Breast epithelium (tissue), 4 donors: ENCODE measurements around the gene PARM1. TPM values are rescaled to one million over a fixed set of nuclear protein-coding genes. Genes with fewer than 3 reads are reported as not detected.

Source experiments
- DNase-seq, 2 donors: peaks; one replicate each; pipeline ENCODE4 v3.0.0-alpha.2; 2019; ENCODE audit warnings: low spot score in 2 of 2
- H3K27ac ChIP-seq, 2 donors: fragments of 200-600 bp; sonication (generic) in 1 of 2; one replicate each; pipeline ENCODE4 v1.5.1; 2016 to 2019; ENCODE audit warnings: mild to moderate bottlenecking in 1 of 2
- H3K27me3 ChIP-seq, 2 donors: fragments of 200-600 bp; sonication (generic) in 1 of 2; one replicate each; pipeline versions ENCODE4 v1.5.1 to v1.6.0; 2017 to 2019; ENCODE audit warnings: control low read depth in 1 of 2, mild to moderate bottlenecking in 1 of 2
- H3K36me3 ChIP-seq: fragments of 200-600 bp; one replicate; pipeline ENCODE4 v1.5.1; 2019
- H3K4me1 ChIP-seq, 2 donors: fragments of 200-600 bp; sonication (generic); one replicate each; pipeline ENCODE4 v1.5.1; 2016 to 2019; ENCODE audit warnings: control low read depth in 1 of 2
- H3K4me3 ChIP-seq, 3 donors: fragments of 200-600 bp; sonication (generic); 1 replicate in 2 of 3; 2 replicates in 1 of 3; pipeline ENCODE4 v1.5.1; 2016 to 2019; ENCODE audit warnings: mild to moderate bottlenecking in 3 of 3, moderate library complexity in 2 of 3
- H3K9me3 ChIP-seq, 2 donors: fragments of 200-600 bp; sonication (generic) in 1 of 2; one replicate each; pipeline ENCODE4 v1.5.1; 2016 to 2019; ENCODE audit warnings: control low read depth in 1 of 2
- CTCF ChIP-seq, 3 donors: fragments of 450-650 bp; IDR thresholded peaks; one replicate each; pipeline ENCODE4 v1.5.1; 2016 to 2017; ENCODE audit warnings: antibody characterized with exemption in 3 of 3, mild to moderate bottlenecking in 3 of 3, moderate library complexity in 3 of 3
- POLR2A ChIP-seq: fragments of 450-650 bp; IDR thresholded peaks from one replicate; pipeline ENCODE4 v1.6.1; 2016; ENCODE audit warnings: antibody characterized with exemption, mild to moderate bottlenecking, moderate library complexity
- POLR2AphosphoS5 ChIP-seq, 3 donors: sonication (generic); formaldehyde crosslinking; IDR thresholded peaks; one replicate each; pipeline ENCODE4 v1.6.1; 2017; ENCODE audit warnings: antibody characterized with exemption in 3 of 3
- intact Hi-C: fragments of 100-400 bp; cut with DNase I; formaldehyde crosslinking; loops from one replicate; pipeline ENCODE4 v1.15.1; 2023; ENCODE audit warnings: low total_unique reads
- total RNA-seq, 3 donors: library from RNA; depleted of rRNA; stranded (reverse); fragments of >200 nt; gene quantifications; one replicate each; pipeline ENCODE4 v1.1.0, GENCODE V29; 2016

Gene PARM1
- total RNA-seq, 3 donors from 2014 or later = 12.1 to 41.1 (median 18.0) TPM

GRCh38 chr4:75031775-75032174 is 98.9 kb downstream of the PARM1 start:
- DNase-seq = no peak
- Histone ChIP-seq H3K27me3 (no peaks in the 10 kb centered on the region), H3K9me3 (no peaks in the 10 kb centered on the region), H3K27ac (no peak overlapping the region), H3K36me3 (no peaks in the 10 kb centered on the region), H3K4me3 (no peak overlapping the region), H3K4me1 (no peaks in the 10 kb centered on the region)
- TF ChIP-seq POLR2A (no peak), POLR2AphosphoS5 (IDR thresholded peaks at IDR 0.05) (no peak), CTCF (IDR thresholded peaks at IDR 0.05) (no peak)
- intact Hi-C loops = no loop called here

DNA sequence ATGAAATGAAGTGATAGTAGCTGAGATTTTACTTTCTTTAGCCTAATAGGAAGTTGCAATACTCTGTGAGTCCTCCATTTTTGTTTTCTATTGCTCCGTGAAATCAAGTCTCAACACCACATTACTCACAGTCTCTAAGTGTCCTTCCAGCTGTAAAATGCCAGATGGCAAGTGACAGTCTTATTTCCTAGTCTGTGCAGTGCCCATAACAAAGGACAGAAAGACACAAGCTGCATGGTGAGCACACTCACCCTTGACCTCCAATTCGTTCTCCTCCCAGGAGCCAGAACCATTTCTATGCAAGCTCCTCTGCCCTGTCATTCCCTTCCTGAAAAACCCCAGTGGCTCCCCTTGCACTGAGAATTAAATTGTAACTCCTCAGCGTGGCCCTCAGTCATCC is 101.6 kb downstream of the PARM1 start:
- H3K9me3 ChIP-seq = no peaks in the 10 kb centered on the region
- no peaks in the 10 kb centered on the region for H3K4me1 ChIP-seq
- no peaks in the 10 kb centered on the region for H3K36me3 ChIP-seq
- H3K27ac ChIP-seq = no peak overlapping the region
- intact Hi-C loops = no loop called here
- TF ChIP-seq POLR2AphosphoS5 (IDR thresholded peaks at IDR 0.05) (no peak), CTCF (IDR thresholded peaks at IDR 0.05) (no peak), POLR2A (no peak)
- H3K4me3 ChIP-seq = no peak overlapping the region
- DNase-seq = no peak
- no peaks in the 10 kb centered on the region for H3K27me3 ChIP-seq

DNA sequence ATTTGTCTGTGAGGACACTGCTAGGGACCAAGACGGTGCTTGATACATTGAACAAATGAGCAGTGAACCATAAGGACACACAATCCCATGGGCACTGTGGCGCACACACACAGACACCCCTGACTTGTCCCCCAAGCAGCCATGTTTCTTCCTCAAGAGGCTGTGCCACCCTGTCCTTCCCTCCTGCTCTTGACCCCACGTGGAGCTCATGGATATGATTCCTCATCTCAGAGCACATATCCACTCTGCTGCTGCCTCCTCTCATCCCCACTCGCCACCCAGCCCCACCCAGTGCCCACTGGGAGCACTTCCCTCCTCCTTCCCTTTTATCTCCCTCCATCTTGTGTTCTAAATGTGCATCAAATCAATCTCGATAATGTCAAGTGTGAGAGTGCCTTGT is 102.4 kb downstream of the PARM1 start:
- Histone ChIP-seq H3K27me3 (no peaks in the 10 kb centered on the region), H3K4me3 (no peak overlapping the region)

DNA sequence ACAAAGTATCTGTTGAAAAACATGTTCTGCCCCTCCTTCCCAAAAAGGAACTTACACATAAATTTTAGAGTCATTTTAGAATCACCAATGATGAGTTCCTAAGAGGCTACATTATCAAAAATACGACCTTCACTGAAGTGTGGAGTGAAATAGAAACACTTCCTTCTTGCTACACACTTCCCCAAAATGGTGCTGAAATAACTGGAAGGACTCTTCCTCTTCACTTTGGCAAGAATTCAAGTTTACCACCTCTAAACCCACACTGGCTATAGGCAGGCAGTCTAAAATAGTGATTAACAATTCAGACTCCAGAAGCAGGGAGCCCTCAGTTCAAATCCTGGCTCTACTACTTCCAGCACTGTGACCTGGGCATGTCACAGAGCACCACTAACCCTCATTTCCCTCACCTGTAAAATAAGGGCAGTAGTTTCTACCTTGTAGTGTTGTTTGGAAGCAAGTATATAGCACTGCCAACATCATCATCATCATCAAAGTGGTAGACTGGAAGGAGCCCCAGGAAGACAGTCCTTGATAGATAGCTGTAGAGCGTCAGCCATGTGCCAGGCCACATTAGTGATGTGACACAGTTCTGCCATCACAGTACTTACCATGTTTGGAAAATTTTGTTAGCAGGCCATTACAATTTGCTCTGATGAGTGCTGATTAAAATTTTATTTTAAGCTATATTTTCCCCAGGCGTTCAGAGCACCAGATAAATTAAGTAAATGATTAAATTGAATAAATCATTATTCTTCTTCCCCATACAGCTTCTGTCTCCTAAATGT is 103.3 kb downstream of the PARM1 start:
- no peaks in the 10 kb centered on the region for H3K9me3 ChIP-seq
- intact Hi-C loops = no loop called here
- H3K27ac ChIP-seq = no peak overlapping the region
- no peaks in the 10 kb centered on the region for H3K27me3 ChIP-seq
- no peaks in the 10 kb centered on the region for H3K4me1 ChIP-seq
- DNase-seq = no peak
- no peaks in the 10 kb centered on the region for H3K36me3 ChIP-seq
- no peak for TF ChIP-seq POLR2A
- no peak for TF ChIP-seq CTCF (IDR thresholded peaks at IDR 0.05)
- no peak for TF ChIP-seq POLR2AphosphoS5 (IDR thresholded peaks at IDR 0.05)
- no peak overlapping the region for H3K4me3 ChIP-seq

More for the DNA sequence above, 102.4 kb downstream of the PARM1 start:
- no peaks in the 10 kb centered on the region for H3K4me1 ChIP-seq
- no peak for TF ChIP-seq CTCF (IDR thresholded peaks at IDR 0.05)
- no peaks in the 10 kb centered on the region for H3K36me3 ChIP-seq
- no peak for DNase-seq
- no peak overlapping the region for H3K27ac ChIP-seq
- H3K9me3 ChIP-seq = no peaks in the 10 kb centered on the region
- intact Hi-C loops = no loop called here

- TF ChIP-seq CTCF (IDR thresholded peaks at IDR 0.05) (no peak), POLR2AphosphoS5 (IDR thresholded peaks at IDR 0.05) (no peak), POLR2A (no peak)
- Histone ChIP-seq H3K4me3 (no peak overlapping the region), H3K27me3 (no peaks in the 10 kb centered on the region), H3K4me1 (no peaks in the 10 kb centered on the region), H3K9me3 (no peaks in the 10 kb centered on the region), H3K27ac (no peak overlapping the region), H3K36me3 (no peaks in the 10 kb centered on the region)
- no peak for DNase-seq
- intact Hi-C loops = no loop called here
Observed at GRCh38 chr4:75037252-75037651, 104.3 kb downstream of the PARM1 start.
